Choroid plexus epithelial cell (primary cell): ENCODE measurements around the gene OR56A1.
"Not testable (repeated sequence)": the region's sequence is repeated elsewhere in the genome, so short reads cannot be mapped to it uniquely, and the experiment has no call there.

Experiments used
- DNase-seq: peaks from one replicate; pipeline ENCODE4 v3.0.0-alpha.2; 2010; ENCODE audit warnings: low read depth
- H3K4me3 ChIP-seq: 2 replicates; pipeline ENCODE4 v1.5.1; 2011; ENCODE audit warnings: low read depth, mild to moderate bottlenecking, control low read depth, low read length, moderate library complexity
- TF ChIP-seq, protein P1 (sequence below): conservative IDR thresholded peaks from 2 replicates; pipeline ENCODE4 v1.5.1; 2011; ENCODE audit warnings: low read depth, mild to moderate bottlenecking, control low read depth, inconsistent platforms, low read length, moderate library complexity

Gene OR56A1, protein sequence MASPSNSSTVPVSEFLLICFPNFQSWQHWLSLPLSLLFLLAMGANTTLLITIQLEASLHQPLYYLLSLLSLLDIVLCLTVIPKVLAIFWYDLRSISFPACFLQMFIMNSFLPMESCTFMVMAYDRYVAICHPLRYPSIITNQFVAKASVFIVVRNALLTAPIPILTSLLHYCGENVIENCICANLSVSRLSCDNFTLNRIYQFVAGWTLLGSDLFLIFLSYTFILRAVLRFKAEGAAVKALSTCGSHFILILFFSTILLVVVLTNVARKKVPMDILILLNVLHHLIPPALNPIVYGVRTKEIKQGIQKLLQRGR

DNA sequence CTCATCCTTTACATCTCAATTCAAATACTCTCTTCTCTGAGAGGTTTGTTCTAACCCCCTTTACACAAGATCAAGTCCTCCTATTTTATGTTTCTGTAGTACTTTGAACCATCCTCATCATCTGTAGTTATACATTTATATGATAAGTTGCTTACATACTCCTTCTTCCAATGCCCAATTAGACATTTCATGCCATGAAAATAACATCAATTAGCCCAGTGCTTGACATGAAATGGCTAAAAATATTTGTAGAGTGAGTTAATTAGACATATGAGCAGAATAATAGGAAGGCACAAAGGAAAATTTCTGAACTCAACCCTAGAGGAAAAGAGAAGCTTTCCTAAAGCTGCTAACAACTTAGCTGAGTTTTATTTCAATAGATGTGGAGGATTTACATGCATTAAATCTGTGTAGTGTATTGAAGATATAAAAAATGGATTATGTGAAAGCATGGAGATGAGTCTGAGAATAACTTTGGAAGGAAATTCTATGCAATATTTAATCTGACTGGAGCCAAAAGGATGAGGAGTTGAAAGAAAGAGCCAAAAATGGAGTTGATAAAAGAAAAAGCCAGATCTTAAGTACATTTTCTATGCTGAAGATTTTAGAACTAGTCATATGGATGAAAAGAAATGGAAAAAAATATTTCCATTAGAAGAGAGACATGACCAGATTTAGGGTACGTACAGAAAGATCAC, at the start of gene OR56A1:
OR56A1 (minus strand) TSS at position 51 of the 698 bp plus-strand sequence. CDS start 3,066 bp downstream, outside the sequence.
- TF ChIP-seq, protein P1, sequence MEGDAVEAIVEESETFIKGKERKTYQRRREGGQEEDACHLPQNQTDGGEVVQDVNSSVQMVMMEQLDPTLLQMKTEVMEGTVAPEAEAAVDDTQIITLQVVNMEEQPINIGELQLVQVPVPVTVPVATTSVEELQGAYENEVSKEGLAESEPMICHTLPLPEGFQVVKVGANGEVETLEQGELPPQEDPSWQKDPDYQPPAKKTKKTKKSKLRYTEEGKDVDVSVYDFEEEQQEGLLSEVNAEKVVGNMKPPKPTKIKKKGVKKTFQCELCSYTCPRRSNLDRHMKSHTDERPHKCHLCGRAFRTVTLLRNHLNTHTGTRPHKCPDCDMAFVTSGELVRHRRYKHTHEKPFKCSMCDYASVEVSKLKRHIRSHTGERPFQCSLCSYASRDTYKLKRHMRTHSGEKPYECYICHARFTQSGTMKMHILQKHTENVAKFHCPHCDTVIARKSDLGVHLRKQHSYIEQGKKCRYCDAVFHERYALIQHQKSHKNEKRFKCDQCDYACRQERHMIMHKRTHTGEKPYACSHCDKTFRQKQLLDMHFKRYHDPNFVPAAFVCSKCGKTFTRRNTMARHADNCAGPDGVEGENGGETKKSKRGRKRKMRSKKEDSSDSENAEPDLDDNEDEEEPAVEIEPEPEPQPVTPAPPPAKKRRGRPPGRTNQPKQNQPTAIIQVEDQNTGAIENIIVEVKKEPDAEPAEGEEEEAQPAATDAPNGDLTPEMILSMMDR = no peak
- no peak within 1 kb of the TSS for H3K4me3 ChIP-seq
- DNase-seq = no peak

DNA sequence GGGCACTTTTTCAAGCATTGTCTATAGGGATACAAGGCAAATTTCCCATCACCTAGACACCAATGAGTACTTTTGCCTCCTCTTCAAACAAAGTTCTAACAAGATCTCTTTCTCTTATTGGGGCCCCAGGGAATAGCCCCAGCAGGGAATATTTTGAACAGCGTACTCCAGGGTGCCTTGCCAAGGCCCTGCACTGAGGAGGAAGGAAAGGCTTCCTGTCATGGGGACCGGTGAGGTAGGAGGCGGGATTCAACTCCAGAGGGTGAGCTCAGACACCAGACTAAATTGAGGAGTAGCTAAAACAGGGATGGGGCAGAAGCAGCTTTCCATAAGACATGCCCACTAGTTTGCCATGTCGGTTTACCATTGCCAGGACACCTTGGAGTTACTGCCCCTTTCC, 48.9 kb upstream of the OR56A1 start:
- DNase-seq = no peak
- H3K4me3 ChIP-seq = no peak overlapping the region
- TF ChIP-seq, protein P1 = no peak

DNA sequence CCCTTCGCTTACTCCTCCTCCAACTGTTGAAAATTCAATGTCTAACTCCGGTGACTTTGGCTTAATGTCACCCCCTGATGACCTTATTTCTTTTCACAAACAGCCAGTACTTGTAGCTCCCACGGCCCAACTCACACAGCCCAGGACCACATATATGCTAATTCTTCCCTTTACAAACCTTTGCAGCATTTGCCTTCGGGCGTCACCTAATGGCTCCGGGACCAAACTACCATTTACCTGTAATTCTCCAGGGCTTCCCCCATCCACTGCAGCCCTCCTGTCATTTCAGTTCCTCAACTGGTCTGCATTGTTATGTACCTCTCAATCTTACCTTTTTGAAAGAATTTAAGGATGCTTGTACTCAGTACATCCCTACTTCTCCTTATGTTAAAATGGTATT, 47.2 kb upstream of the OR56A1 start:
- no peak overlapping the region for H3K4me3 ChIP-seq
- no peak for DNase-seq
- TF ChIP-seq, protein P1 = no peak

DNA sequence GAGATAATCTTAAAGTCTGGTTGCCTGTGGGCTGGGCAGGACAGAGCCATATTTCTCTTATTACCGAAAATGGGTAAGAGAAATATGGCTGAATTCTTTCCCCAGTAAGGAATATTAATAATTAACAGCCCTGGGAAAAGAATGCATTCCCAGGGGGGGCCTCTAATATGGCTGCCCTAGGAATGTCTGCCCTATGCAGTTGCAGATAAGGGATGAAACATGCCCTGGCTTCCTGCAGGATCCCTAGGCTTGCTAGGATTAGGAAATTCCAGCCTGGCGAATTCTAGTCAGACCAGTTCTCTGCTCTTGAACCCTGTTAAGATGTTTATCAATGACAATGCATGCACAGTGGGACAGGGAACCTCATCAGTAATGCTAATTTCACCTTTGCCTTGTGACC, 45.9 kb upstream of the OR56A1 start:
- not testable (repeated sequence) for H3K4me3 ChIP-seq, DNase-seq

DNA sequence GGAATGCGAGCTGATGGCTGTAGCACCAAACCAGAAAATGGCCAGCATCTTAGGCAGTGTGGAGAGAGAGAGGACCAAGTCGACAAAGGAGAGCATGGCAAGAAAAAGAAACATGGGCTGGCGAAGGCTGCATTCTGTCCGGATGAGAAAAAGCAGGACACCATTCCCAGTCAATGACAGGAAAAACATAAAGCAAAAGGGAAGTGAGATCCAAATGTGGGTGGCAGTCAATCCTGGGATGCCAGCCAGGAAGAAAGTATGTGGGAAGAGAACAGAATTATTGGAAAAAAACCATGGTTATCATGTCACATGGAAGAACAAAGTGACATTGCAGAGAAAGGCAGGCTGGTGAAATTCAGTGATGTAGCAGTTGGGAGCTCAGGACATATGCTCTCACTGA, 36.9 kb upstream of the OR56A1 start:
- no peak for DNase-seq
- TF ChIP-seq, protein P1 = no peak
- no peak overlapping the region for H3K4me3 ChIP-seq

GRCh38 chr11:6062691-6063358, 32.3 kb upstream of the OR56A1 start:
- DNase-seq = no peak
- TF ChIP-seq, protein P1 = no peak

GRCh38 chr11:6061475-6061874, 30.9 kb upstream of the OR56A1 start:
- DNase-seq = no peak
- TF ChIP-seq, protein P1 = no peak
- no peak overlapping the region for H3K4me3 ChIP-seq

More at GRCh38 chr11:6062691-6063358, 32.3 kb upstream of the OR56A1 start:
- H3K4me3 ChIP-seq = no peak overlapping the region
